GM12872 (cell line): ENCODE measurements around the gene ATXN1.

Experiments used
- TF ChIP-seq, protein P1 (sequence below): IDR thresholded peaks from 3 replicates; pipeline ENCODE4 v1.5.1; 2011; ENCODE audit warnings: low read depth, mild to moderate bottlenecking, low read length, moderate library complexity; ENCODE audit not compliant: insufficient read depth

The ATXN1 gene

GRCh38 chr6:16498237-16498636 is 263.0 kb downstream of the ATXN1 start:
- TF ChIP-seq, protein P1, sequence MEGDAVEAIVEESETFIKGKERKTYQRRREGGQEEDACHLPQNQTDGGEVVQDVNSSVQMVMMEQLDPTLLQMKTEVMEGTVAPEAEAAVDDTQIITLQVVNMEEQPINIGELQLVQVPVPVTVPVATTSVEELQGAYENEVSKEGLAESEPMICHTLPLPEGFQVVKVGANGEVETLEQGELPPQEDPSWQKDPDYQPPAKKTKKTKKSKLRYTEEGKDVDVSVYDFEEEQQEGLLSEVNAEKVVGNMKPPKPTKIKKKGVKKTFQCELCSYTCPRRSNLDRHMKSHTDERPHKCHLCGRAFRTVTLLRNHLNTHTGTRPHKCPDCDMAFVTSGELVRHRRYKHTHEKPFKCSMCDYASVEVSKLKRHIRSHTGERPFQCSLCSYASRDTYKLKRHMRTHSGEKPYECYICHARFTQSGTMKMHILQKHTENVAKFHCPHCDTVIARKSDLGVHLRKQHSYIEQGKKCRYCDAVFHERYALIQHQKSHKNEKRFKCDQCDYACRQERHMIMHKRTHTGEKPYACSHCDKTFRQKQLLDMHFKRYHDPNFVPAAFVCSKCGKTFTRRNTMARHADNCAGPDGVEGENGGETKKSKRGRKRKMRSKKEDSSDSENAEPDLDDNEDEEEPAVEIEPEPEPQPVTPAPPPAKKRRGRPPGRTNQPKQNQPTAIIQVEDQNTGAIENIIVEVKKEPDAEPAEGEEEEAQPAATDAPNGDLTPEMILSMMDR: no peak

DNA sequence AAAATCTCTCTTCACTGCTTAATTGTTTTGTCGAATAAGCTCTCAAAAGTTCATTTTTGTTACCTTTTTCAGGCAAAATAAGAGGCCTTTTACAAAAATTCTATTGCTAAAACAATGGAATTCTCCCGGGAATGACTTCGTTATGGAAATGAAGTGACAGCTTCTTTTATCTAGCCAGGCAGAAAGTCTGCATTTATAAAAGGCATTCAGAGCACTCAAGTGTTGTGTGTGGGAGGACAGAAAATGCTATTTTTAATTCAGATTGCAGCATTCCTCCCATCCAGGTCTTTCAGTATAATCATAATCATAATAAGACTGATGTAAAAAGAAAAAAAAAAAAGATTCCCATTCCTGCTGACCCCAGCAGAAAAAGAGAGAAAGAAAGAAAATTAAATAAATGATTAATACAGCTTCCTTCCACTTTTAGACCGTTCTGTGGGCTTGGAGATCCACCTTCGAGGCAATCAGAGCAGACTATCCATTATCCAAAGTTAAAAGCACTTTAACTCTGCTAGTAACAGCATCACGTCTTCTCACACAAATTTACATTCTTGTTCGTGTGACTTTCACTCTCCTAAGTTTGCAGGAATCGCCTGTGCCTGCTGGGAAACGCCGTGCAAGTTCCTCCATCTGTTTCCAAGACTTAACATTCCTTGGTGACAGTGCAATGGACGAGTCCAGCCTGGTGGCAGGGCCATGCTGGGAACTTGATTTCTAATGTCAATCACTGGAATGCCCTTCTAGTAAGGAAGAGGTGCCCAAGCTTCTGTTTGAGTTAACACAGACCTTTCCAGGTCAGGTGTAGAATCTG is 264.1 kb downstream of the ATXN1 start:
- TF ChIP-seq, protein P1: no peak

DNA sequence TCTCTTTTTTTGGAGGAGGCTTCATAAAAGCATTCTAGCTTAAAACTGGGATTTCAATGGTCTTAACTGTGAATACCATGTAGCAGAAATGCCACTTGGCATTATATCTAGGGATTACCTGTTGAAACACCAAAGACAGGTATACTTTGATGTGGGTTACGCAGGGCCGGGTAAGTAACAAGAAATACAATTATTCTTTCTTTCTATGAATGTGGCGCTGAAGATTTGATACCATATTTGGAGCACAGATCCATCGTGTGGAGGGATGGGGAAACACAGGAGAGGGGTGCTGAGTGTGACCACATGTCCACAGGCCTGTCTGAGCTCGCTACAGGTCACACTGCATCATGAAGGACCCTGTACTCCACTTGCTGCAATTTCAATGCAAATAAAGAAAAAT is 265.1 kb downstream of the ATXN1 start:
- TF ChIP-seq, protein P1: no peak

- TF ChIP-seq, protein P1: no peak
Measured at GRCh38 chr6:16494793-16495192, 266.5 kb downstream of the ATXN1 start.

DNA sequence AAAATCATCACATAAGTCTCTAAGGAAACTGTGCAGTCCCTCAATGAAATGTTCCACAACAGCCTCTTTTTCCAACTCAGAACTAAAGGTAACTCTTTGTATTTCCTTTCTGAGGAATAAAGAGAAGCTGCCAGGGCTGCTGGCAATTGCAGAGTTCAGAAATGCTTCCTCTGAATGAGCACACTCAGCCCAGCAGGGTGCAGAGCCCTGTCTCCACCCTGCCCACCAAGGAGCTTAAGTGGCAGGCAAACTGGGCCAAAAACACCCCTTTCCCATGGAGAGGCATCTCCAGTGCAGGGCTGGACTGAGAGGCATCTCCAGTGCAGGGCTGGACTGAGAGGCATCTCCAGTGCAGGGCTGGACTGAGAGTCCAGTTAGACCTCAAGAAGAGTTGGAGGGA is 267.5 kb downstream of the ATXN1 start:
- TF ChIP-seq, protein P1: no peak

GRCh38 chr6:16493112-16493511 is 268.1 kb downstream of the ATXN1 start:
- TF ChIP-seq, protein P1: no peak

GRCh38 chr6:16491666-16492313 is 269.5 kb downstream of the ATXN1 start:
- TF ChIP-seq, protein P1: no peak
